Type B pancreatic cell (in vitro differentiated cells): Measurements from ENCODE around the gene ARPC2. TPM values are rescaled to one million over a fixed set of nuclear protein-coding genes. Genes with fewer than 3 reads are reported as not detected.

Source experiments
- DNase-seq: peaks from one replicate; pipeline ENCODE4 v3.0.0; 2021; ENCODE audit warnings: mixed read lengths; ENCODE audit not compliant: unreplicated experiment; ENCODE audit errors: extremely low spot score
- H3K27ac Mint-ChIP-seq: 2 replicates; pipeline ENCODE4 v1.8.0; 2021; ENCODE audit warnings: mild to moderate bottlenecking, mixed read lengths
- H3K27me3 Mint-ChIP-seq: 2 replicates; pipeline ENCODE4 v1.8.0; 2021; ENCODE audit warnings: mixed read lengths
- H3K36me3 Mint-ChIP-seq: 2 replicates; pipeline ENCODE4 v1.8.0; 2021; ENCODE audit warnings: mixed read lengths
- H3K4me1 Mint-ChIP-seq: one replicate; pipeline ENCODE4 v1.8.0; 2021; ENCODE audit warnings: mixed read lengths; ENCODE audit not compliant: unreplicated experiment
- H3K4me3 Mint-ChIP-seq: 2 replicates; pipeline ENCODE4 v1.8.0; 2021; ENCODE audit warnings: mild to moderate bottlenecking, mixed read lengths
- H3K9me3 Mint-ChIP-seq: 2 replicates; pipeline ENCODE4 v1.8.0; 2021; ENCODE audit warnings: mixed read lengths
- total RNA-seq: library from RNA; stranded (reverse); gene quantifications from 2 replicates; pipeline ENCODE4 v1.2.1, GENCODE V29; 2021; ENCODE audit warnings: low replicate concordance
- TF ChIP-seq, protein P1 (sequence below): fragments of 200-600 bp; sonication (generic); conservative IDR thresholded peaks from 2 replicates; pipeline ENCODE4 v1.5.0; 2021; ENCODE audit warnings: antibody characterized with exemption, mild to moderate bottlenecking

ARPC2 gene
- total RNA-seq, 1 donor from 2014 or later, result 211 TPM

DNA sequence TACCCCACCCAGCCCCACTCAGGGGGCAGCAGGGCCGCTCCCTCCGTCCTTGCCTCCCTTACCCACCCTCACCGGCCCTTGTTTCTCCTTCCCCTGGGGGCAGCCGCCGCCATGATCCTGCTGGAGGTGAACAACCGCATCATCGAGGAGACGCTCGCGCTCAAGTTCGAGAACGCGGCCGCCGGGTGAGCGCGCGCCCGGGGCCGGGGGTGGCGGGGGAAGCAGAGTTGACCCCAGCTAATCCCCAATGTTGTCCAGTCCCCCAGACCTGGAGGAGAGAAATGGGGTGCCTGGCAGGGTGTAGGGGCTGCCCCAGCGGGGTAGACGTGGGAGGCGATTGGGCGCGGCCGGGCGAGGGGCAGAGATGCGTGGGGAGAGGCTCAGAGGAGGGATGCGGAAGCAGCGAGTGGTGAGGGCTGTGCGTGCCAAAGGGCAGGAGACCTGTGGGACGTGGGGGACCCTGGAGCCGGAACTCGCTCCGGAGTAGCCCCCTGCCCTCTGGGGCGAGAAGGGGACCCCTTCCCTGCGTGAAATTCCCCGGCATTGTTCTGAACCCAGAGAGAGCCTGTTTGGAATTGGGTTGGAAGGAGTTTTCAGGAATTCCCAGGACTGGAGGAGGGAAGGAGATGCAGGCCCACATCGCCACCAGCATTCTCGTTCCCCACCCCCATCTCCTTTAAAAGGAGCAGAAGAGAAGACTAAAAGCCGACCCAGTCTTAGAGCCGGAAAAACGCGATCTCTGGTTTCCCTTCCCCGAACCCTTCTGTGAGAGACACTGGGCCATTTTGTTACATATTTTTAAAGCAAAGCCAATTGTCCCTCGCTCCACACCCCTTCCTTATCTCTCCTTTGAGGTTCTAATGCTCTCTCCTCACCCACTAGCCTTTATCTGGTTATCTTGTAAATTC, 625 bp downstream of the ARPC2 start:
- Mint-ChIP-seq H3K9me3 (no peaks in the 10 kb centered on the region), H3K27me3 (peaks cover 4% of the 10 kb centered on the region), H3K4me3 (peak overlapping the region; percentile 95), H3K27ac (peak overlapping the region; percentile 91), H3K36me3 (peaks cover 8% of the 10 kb centered on the region), H3K4me1 (peaks cover 37% of the 10 kb centered on the region)
- peak; percentile 71 for DNase-seq
- TF ChIP-seq, protein P1, sequence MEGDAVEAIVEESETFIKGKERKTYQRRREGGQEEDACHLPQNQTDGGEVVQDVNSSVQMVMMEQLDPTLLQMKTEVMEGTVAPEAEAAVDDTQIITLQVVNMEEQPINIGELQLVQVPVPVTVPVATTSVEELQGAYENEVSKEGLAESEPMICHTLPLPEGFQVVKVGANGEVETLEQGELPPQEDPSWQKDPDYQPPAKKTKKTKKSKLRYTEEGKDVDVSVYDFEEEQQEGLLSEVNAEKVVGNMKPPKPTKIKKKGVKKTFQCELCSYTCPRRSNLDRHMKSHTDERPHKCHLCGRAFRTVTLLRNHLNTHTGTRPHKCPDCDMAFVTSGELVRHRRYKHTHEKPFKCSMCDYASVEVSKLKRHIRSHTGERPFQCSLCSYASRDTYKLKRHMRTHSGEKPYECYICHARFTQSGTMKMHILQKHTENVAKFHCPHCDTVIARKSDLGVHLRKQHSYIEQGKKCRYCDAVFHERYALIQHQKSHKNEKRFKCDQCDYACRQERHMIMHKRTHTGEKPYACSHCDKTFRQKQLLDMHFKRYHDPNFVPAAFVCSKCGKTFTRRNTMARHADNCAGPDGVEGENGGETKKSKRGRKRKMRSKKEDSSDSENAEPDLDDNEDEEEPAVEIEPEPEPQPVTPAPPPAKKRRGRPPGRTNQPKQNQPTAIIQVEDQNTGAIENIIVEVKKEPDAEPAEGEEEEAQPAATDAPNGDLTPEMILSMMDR, result no peak

DNA sequence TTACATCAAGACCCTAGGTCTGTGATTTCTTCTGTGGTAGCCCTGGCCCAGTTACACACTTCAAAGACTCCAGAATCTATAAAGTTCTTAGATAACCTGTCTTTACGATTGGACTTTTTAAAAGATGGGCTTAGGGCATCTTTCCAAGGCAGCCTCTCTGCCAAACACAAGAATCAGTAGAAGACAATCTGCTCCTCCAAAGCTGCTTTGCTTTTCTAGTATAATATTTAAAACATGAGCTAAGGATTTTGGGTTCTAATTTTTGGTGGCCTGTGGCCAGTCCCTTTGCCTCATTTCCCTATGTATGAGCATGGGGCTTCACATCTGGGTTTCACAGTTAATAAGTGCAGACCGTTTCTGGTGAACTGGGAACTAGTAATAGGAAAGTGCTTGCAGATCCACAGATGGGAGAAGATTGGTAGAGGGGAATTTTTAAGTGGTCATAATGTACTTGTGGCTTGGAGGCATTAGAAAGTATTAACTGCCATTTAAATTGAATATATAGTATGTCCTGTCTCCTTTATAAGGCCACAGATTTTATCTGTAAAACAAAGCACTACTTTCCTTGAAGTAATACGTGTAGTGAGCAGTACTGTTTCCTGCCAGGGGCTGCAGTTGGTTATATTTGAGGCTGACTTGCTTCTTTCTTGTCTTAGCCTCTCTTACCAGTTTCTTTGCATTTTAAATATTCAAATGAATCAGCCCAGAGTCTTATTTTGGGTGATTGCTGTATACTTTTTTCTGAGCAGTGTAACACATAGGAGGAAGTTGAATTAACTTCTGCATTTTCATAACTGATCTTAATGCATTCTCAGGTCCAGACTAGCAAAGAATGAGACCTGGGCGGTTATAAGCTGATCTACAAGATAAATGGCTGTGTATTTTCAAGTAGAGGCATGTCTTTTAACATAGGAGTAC, 1.5 kb downstream of the ARPC2 start:
- no peak for DNase-seq
- Mint-ChIP-seq H3K4me1 (peaks cover 44% of the 10 kb centered on the region), H3K4me3 (peak overlapping the region; percentile 95)

GRCh38 chr2:218219934-218220333, 2.9 kb downstream of the ARPC2 start:
- Mint-ChIP-seq H3K9me3 (no peaks in the 10 kb centered on the region), H3K36me3 (peaks cover 14% of the 10 kb centered on the region), H3K4me1 (peaks cover 44% of the 10 kb centered on the region), H3K27me3 (no peaks in the 10 kb centered on the region), H3K4me3 (peak overlapping the region; percentile 95), H3K27ac (peak overlapping the region; percentile 91)
- no peak for DNase-seq
- TF ChIP-seq, protein P1, result no peak

More for the DNA sequence above, 1.5 kb downstream of the ARPC2 start:
- Mint-ChIP-seq H3K27ac (peak overlapping the region; percentile 91), H3K9me3 (no peaks in the 10 kb centered on the region), H3K27me3 (no peaks in the 10 kb centered on the region), H3K36me3 (peaks cover 8% of the 10 kb centered on the region)
- TF ChIP-seq, protein P1, result no peak

GRCh38 chr2:218221000-218221399, 4.0 kb downstream of the ARPC2 start:
- Mint-ChIP-seq H3K27ac (peak overlapping the region; percentile 8), H3K9me3 (no peaks in the 10 kb centered on the region), H3K4me1 (peaks cover 44% of the 10 kb centered on the region), H3K36me3 (peaks cover 18% of the 10 kb centered on the region), H3K4me3 (peak overlapping the region; percentile 67), H3K27me3 (no peaks in the 10 kb centered on the region)
- TF ChIP-seq, protein P1, result no peak
- no peak for DNase-seq

- Mint-ChIP-seq H3K4me1 (peaks cover 44% of the 10 kb centered on the region), H3K4me3 (peak overlapping the region; percentile 36), H3K9me3 (no peaks in the 10 kb centered on the region), H3K27me3 (no peaks in the 10 kb centered on the region), H3K36me3 (peaks cover 24% of the 10 kb centered on the region), H3K27ac (peak overlapping the region; percentile 80)
- TF ChIP-seq, protein P1, result no peak
- DNase-seq, result no peak
Observed at GRCh38 chr2:218223046-218223445, 6.1 kb downstream of the ARPC2 start.
